Activated naive CD8-positive, alpha-beta T cell treated with anti-CD3 and anti-CD28 coated beads, Interleukin-2, amount 50 U/mL, for 24 hours (primary cell): ENCODE measurements around the gene ARHGEF4.
"Not testable (repeated sequence)": the region's sequence is repeated elsewhere in the genome, so short reads cannot be mapped to it uniquely, and the experiment has no call there.

Experiments
- ATAC-seq: fragments of 150-1000 bp; cut with Tn5 transposase; one replicate; pipeline ENCODE4 v1.10.0; 2021
- DNase-seq: peaks from one replicate; pipeline ENCODE4 v3.0.0; 2021
- H3K27ac Mint-ChIP-seq: one replicate; pipeline ENCODE4 v1.8.0; 2021; ENCODE audit warnings: mild to moderate bottlenecking, mixed read lengths
- H3K27me3 Mint-ChIP-seq: one replicate; pipeline ENCODE4 v1.8.0; 2021; ENCODE audit warnings: mixed read lengths
- H3K36me3 Mint-ChIP-seq: one replicate; pipeline ENCODE4 v1.8.0; 2021; ENCODE audit warnings: low read depth, mixed read lengths
- H3K4me1 Mint-ChIP-seq: one replicate; pipeline ENCODE4 v1.8.0; 2021; ENCODE audit warnings: mixed read lengths
- H3K4me3 Mint-ChIP-seq: one replicate; pipeline ENCODE4 v1.8.0; 2021; ENCODE audit warnings: mild to moderate bottlenecking, moderate library complexity, mixed read lengths
- H3K9me3 Mint-ChIP-seq: one replicate; pipeline ENCODE4 v1.8.0; 2021; ENCODE audit warnings: mixed read lengths

The ARHGEF4 gene

DNA sequence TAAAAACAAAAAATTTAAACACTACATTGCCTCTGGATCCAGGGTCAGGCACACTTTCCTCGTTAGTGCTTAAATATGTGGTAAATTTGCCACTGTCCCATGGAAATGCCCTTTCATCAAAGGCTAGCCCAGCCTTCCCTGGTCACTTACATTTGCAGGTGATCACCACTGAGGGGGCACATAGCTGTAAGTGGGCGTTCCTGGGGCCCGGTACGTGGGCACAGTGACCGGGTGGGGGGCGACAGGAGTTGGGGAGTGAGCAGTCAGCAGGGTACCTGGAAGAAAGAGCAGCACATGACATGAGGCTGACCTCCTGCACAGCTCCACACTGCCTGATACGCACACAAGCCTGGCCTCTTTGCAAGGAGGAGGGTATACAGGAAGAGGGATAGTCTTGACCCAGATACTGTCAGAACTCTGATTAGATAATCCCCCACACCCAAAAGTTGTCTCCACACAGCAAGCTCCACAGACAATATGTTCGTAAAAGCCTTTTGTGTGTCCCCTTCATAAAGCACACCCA lies 216.1 kb downstream of the ARHGEF4 start:
- peaks cover 2% of the 10 kb centered on the region for H3K4me1 Mint-ChIP-seq
- peaks cover 45% of the 10 kb centered on the region for H3K36me3 Mint-ChIP-seq
- no peak overlapping the region for H3K27ac Mint-ChIP-seq
- ATAC-seq (no peak), DNase-seq (no peak)
- H3K9me3 Mint-ChIP-seq, result no peaks in the 10 kb centered on the region
- no peak overlapping the region for H3K4me3 Mint-ChIP-seq
- H3K27me3 Mint-ChIP-seq, result no peaks in the 10 kb centered on the region

DNA sequence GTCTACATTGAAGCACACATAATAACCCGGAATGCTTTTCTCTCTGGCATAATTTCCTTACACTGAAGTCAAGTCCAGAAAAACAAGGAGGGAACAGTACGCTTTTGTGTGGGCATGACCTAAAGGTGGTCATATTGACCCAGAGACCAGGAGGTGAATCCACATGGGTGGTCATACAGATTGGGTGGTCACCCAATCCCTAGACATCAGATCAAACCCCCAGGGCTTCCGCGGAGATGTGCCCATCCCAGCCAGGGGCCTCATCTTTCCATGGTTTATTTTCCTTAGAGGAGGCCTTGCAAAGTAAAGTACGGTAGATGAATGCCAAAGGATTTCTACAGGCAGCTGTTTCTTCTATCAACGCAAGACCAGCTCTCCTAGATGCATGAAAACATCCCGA lies 217.8 kb downstream of the ARHGEF4 start:
- no peak for DNase-seq
- peaks cover 2% of the 10 kb centered on the region for H3K4me1 Mint-ChIP-seq
- H3K9me3 Mint-ChIP-seq, result no peaks in the 10 kb centered on the region
- H3K36me3 Mint-ChIP-seq, result peaks cover 50% of the 10 kb centered on the region
- H3K27me3 Mint-ChIP-seq, result no peaks in the 10 kb centered on the region
- no peak overlapping the region for H3K27ac Mint-ChIP-seq
- no peak for ATAC-seq
- H3K4me3 Mint-ChIP-seq, result no peak overlapping the region

DNA sequence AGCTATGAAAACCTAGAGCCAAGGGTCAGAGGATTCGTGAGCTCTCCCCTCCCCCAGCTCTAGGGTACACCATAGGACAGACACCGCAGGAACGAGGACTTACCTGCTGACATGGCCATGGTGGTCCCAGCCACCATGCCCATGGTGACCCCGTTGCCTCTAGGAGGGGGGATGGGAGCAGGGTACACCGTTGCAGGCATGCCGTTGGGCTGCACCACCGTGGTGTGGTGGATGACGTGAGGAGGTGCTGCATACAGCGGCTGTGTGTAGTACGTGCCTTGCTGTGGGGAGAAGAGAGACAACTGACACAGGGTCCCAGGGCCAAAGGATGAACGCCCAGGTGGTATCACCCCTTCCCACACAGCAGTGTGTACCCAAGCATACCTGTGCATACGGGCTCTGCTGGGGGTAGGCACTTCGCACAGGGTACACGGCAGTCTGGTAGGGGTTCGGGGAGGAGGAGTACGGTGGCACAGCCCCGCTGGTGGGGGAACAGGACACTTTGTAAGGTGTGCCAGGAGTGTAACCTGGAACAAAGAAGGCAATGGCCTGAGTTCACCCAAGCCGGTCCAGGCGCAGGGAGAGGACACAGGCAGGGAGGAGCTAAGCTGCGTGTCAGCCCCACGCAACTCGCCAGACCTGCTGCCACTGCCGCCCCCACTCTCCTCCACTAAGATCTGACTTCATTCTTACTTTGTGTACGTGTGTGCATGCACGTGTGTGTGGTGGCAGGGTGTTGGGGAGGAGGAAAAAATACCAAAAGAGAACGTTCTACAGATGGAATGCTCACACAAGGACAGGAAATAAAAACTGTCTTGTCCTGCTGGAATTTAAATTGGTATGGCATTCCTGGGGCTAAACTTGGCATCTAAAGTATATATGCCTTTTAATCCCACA lies 218.7 kb downstream of the ARHGEF4 start:
- no peak for DNase-seq
- Mint-ChIP-seq H3K4me3 (no peak overlapping the region), H3K27ac (no peak overlapping the region), H3K36me3 (peaks cover 55% of the 10 kb centered on the region), H3K27me3 (no peaks in the 10 kb centered on the region), H3K9me3 (no peaks in the 10 kb centered on the region), H3K4me1 (peaks cover 2% of the 10 kb centered on the region)
- peak; percentile 33 for ATAC-seq

DNA sequence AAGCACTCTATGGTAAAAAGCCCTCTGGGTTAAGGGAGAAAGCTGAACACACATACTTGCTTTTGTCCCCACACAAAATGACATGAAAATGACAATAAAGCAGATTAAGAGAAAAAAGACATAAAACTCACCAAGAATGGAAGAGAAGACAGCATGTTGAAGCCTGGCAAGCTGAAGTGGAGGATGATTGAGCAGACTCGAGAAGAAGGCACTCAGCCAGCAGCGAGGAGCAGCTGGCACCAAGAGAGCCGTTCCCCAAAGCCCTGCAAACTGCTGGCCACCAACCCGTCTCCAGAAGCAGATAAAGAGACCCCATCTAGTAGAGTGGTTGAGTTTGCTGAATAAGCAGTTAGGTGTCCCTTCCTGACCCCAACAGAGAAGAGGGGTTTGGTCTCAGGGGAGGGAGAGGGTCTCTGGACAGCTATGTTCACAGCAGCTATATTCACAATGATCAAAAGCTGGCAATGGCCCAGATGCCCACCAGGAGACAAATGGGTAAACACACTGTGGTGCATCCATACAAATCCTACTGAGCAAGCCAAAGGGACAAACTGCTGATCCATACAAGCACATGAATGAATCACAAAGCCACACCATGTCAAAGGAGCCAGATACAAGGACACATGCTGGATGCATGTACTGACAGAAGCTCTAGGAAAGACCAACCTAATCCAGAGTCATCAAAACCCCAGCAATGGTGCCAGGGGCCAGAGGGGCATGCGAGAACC lies 219.7 kb downstream of the ARHGEF4 start:
- Mint-ChIP-seq H3K4me3 (no peak overlapping the region), H3K9me3 (no peaks in the 10 kb centered on the region), H3K4me1 (peaks cover 4% of the 10 kb centered on the region), H3K36me3 (peaks cover 56% of the 10 kb centered on the region), H3K27me3 (no peaks in the 10 kb centered on the region), H3K27ac (no peak overlapping the region)
- DNase-seq (no peak), ATAC-seq (no peak)

DNA sequence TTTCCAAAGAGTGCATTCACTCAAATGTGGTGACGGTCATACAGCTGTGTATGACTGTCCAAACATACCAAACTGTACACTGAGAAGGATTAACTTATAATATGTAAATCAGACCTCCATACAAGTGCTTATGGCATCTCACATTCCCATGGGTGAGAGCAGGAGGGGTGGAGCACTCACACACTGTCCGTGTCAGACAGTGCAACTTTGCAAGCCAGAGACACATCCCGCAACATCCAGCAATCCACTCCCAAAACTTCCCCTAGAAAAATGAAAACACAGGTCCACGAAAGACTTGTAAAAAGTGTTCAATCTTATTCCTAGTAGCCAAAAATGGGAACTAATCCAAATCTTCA lies 220.2 kb downstream of the ARHGEF4 start:
- no peak for DNase-seq
- H3K36me3 Mint-ChIP-seq, result peaks cover 51% of the 10 kb centered on the region

DNA sequence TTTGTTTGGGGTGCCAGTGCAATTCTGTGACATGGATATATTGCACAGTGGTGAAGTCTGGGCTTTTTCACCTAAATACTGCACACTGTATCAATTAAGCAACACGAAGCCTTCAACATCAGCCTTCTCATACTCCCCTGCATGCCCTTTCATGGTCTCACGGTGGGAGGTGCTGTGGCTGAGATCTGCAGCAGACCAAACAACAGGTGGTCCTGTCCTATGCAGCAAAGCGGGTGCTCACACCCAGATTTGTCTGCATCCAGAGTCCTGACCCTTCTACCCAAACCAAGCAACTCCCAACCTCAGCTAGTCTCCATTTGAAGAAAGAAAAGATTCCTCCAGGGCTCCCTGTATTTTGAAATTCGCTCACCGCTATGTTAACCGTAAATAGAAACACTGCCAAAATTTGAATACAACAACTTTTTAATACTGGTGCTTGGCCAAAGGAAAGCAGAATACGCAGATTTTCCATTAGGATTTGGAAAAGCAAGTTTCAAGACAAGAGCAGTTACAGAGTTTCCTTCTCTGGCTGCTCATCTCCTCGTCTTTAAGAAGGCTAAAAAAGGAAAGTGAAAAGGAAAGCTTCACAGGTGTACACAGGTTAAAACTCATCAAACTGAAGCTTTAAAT lies 221.6 kb downstream of the ARHGEF4 start:
- DNase-seq, result no peak
- H3K4me1 Mint-ChIP-seq, result peaks cover 17% of the 10 kb centered on the region
- H3K27me3 Mint-ChIP-seq, result no peaks in the 10 kb centered on the region
- H3K9me3 Mint-ChIP-seq, result no peaks in the 10 kb centered on the region
- ATAC-seq, result no peak
- peaks cover 48% of the 10 kb centered on the region for H3K36me3 Mint-ChIP-seq
- H3K4me3 Mint-ChIP-seq, result no peak overlapping the region
- peak overlapping the region; percentile 34 for H3K27ac Mint-ChIP-seq

More for the DNA sequence above, 220.2 kb downstream of the ARHGEF4 start:
- Mint-ChIP-seq H3K9me3 (no peaks in the 10 kb centered on the region), H3K27ac (no peak overlapping the region), H3K4me1 (peaks cover 8% of the 10 kb centered on the region), H3K27me3 (no peaks in the 10 kb centered on the region), H3K4me3 (no peak overlapping the region)
- no peak for ATAC-seq

DNA sequence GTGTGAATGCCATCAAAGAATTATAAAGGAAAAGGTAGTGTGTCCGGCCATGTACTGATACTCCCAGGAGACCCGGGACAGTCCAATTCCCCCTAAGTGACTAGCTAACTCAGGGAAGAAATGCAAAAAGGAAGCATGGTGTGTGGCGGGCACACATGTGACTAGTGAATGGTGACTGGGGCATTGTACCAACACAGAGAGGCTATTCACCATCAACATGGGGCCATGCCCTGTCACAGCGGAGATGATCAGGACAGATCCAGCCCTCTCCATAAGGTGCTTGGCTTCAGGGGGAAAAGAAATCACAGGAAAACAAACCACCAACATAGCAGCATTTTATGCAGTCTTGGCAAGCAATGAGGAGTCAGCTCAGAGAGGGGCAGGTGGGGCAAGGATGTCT lies 222.2 kb downstream of the ARHGEF4 start:
- H3K4me3 Mint-ChIP-seq, result no peak overlapping the region
- H3K4me1 Mint-ChIP-seq, result peaks cover 20% of the 10 kb centered on the region
- no peak for ATAC-seq
- H3K36me3 Mint-ChIP-seq, result peaks cover 50% of the 10 kb centered on the region
- no peaks in the 10 kb centered on the region for H3K9me3 Mint-ChIP-seq
- no peak overlapping the region for H3K27ac Mint-ChIP-seq
- H3K27me3 Mint-ChIP-seq, result no peaks in the 10 kb centered on the region
- no peak for DNase-seq

DNA sequence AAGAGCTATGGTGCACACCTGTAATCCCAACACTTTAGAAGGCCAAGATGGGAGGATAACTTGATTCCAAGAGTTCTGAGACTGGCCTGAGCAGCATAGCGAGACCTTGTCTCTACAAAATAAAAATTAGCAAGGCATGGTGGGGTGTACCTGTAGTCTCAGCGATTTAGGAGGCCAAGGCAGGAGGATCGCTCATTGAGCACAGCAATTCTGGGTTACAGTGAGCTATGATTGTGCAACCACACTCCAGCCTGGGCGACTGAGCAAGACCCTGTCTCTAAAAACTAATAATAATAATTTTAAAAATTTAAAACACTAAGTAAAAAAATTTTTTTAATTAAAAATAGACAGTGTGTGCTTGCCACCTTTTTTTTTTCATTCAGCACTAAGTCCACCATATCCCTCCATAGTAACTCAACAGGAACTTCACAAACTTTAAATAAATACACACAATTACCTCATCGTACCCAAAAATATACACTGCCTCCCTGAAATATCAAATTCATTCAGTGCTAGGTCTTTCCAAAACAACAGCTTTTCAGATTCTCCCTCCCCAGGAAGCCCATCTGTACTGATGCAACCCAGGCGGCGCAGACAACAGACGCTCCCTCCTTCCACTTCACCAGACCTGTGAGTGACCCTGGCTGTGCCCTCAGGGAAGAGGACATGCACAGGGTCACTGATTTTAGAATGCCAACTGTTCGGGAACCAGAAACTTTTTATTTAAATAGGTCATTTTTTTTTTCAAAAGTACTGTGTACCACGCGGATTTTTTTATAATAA lies 227.0 kb downstream of the ARHGEF4 start:
- ATAC-seq, result no peak

DNA sequence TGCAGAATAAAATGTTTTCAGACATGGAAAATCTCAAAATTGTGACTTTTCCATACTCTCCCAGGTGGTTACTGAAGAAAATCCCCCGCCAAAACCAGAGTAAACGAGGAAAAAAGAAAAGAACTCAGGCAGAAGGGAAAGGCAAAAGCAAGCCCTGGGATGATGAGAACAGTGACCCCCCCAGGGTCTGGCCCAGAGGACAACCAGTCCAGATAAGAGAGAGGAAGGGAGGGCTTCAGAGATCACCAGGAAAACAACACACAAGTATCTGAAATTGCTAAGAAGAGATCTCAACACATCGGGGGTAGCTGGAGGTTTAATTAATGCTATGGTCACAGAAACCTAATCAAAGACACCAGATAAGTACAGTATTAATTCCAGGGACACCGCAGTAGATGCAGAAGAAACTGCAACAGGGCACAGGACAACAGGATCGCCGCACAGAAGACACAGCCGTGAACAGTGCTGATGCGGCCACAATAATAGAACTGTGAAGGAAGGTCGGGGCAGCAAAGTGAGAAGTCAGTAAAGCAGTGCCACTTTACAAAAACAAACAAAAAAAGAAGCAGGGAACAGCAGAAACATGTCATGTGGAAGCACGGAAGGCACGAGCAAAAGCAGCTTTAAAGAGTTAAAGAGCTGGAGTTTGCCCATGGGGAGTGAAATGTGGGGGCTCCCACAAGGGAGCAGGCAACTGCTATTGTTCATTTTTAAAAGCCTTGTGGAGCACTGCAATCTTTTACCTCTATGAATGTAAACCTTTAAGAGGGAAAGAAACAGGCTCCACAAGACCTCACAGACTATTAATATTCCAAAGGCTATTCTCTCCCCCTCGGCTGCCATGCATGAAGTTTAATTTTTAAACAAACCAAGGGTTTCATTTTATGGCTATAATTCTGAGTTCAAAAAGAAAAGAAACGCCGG lies 228.1 kb downstream of the ARHGEF4 start:
- H3K36me3 Mint-ChIP-seq, result peaks cover 45% of the 10 kb centered on the region
- H3K9me3 Mint-ChIP-seq, result no peaks in the 10 kb centered on the region
- no peak for DNase-seq
- no peak overlapping the region for H3K27ac Mint-ChIP-seq
- H3K4me1 Mint-ChIP-seq, result peaks cover 18% of the 10 kb centered on the region
- H3K27me3 Mint-ChIP-seq, result no peaks in the 10 kb centered on the region
- ATAC-seq, result no peak
- H3K4me3 Mint-ChIP-seq, result no peak overlapping the region

More for the DNA sequence above, 227.0 kb downstream of the ARHGEF4 start:
- H3K9me3 Mint-ChIP-seq, result no peaks in the 10 kb centered on the region
- peaks cover 18% of the 10 kb centered on the region for H3K4me1 Mint-ChIP-seq
- DNase-seq, result no peak
- no peaks in the 10 kb centered on the region for H3K27me3 Mint-ChIP-seq
- no peak overlapping the region for H3K4me3 Mint-ChIP-seq
- H3K36me3 Mint-ChIP-seq, result peaks cover 44% of the 10 kb centered on the region
- H3K27ac Mint-ChIP-seq, result no peak overlapping the region

DNA sequence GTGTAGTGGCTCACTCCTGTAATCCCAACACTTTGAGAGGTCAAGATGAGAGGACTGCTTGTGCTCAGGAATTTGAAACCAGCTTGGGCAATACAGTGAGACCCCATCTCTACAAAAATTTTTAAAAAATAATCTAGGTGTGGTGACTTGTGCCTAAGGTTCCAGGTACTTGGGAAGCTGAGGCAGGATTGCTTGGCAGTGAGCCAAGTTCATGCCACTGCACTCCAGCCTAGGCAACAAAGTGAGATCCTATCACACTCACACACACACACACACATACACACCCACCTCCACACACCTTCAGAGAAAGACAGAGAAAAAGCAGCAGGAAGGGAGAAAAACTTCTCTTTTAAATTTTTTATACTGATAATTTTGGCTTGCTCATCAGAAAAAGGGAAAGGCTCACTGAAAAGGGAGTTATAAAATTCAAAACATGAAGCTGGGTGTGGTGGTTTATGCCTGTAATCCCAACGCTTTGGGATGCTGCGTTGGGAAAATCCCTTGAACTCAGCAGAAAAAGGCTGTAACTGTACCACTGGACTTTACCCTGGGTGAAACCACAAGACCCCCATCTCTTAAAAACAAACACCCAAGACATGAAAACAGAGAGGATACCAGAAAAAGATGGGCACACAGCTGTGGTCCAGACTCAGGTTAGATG lies 230.9 kb downstream of the ARHGEF4 start:
- no peak overlapping the region for H3K4me3 Mint-ChIP-seq
- peaks cover 8% of the 10 kb centered on the region for H3K4me1 Mint-ChIP-seq
- no peak for DNase-seq
- no peaks in the 10 kb centered on the region for H3K9me3 Mint-ChIP-seq
- no peaks in the 10 kb centered on the region for H3K27me3 Mint-ChIP-seq
- peaks cover 47% of the 10 kb centered on the region for H3K36me3 Mint-ChIP-seq
- no peak for ATAC-seq
- H3K27ac Mint-ChIP-seq, result no peak overlapping the region

DNA sequence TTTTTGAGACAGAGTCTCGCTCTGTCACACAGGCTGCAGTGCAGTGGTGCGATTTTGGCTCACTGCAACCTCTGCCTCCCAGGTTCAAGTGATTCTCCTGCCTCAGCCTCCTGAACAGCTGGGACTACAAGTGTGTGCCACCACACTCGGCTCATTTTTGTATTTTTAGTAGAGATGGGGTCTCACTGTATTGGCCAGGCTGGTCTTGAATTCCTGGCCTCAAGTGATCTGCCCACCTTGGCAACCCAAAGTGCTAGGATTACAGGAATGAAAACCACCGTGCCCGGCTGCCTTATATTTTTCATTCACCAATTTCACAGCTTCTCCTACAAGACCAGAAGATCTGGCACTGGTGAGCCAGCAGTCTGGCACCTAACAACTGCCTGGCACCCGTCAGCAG lies 231.5 kb downstream of the ARHGEF4 start:
- H3K4me1 Mint-ChIP-seq, ATAC-seq, H3K9me3 Mint-ChIP-seq, H3K4me3 Mint-ChIP-seq, H3K27ac Mint-ChIP-seq, H3K27me3 Mint-ChIP-seq, DNase-seq: not testable (repeated sequence)
- peaks cover 44% of the 10 kb centered on the region for H3K36me3 Mint-ChIP-seq

DNA sequence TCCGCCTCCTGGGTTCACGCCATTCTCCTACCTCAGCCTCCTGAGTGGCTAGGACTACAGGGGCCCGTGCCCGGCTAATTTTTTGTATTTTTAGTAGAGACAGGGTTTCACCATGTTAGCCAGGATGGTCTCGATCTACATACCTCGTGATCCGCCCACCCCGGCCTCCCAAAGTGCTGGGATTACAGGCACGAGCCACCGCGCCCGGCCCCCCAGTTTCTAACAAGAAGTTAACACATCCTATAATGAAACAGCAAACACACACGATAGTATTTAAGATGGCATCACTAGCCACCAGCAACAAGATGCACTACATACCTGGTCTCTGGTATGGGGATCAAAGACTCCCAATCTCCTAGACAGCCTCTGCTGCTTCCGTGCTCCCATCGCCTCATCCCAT lies 238.9 kb downstream of the ARHGEF4 start:
- H3K4me3 Mint-ChIP-seq, DNase-seq, ATAC-seq, H3K9me3 Mint-ChIP-seq, H3K27ac Mint-ChIP-seq, H3K27me3 Mint-ChIP-seq: not testable (repeated sequence)
- H3K4me1 Mint-ChIP-seq, result peaks cover 22% of the 10 kb centered on the region
- peaks cover 54% of the 10 kb centered on the region for H3K36me3 Mint-ChIP-seq

DNA sequence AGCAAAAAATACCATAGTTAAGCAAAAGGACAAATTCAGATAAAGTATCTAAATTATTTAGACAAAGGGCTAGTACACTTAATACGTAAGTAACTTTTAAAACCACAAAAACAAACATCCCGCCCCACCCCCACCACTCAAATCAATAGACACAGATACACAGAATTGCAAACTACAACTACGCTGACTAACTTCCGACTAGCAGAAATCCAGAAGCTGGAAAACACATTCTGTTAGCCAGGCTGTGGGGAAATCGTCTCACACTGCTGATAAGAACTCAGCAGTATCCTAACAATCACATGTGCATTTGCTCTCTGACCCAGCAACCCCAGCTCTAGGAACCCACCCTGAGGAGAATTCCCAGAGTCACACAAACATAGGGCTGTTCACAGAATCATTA lies 240.0 kb downstream of the ARHGEF4 start:
- H3K36me3 Mint-ChIP-seq, result peaks cover 57% of the 10 kb centered on the region
- no peak overlapping the region for H3K4me3 Mint-ChIP-seq
- H3K27me3 Mint-ChIP-seq, result no peaks in the 10 kb centered on the region
- no peak overlapping the region for H3K27ac Mint-ChIP-seq
- no peak for ATAC-seq
- peaks cover 23% of the 10 kb centered on the region for H3K4me1 Mint-ChIP-seq
- DNase-seq, result no peak
- no peaks in the 10 kb centered on the region for H3K9me3 Mint-ChIP-seq
